ENCODE measurements around the gene SEC16A.

The SEC16A gene

GRCh38 chr9:136499935-136500910 lies 17.4 kb upstream of the SEC16A start:
- DNase-seq, result no peak

- DNase-seq, result no peak
Measured at GRCh38 chr9:136499071-136499934, 16.5 kb upstream of the SEC16A start.

- DNase-seq, result no peak
Measured at GRCh38 chr9:136497916-136498695, 15.3 kb upstream of the SEC16A start.

GRCh38 chr9:136496801-136497620 lies 14.2 kb upstream of the SEC16A start:
- no peak for DNase-seq

GRCh38 chr9:136496181-136496580 lies 13.3 kb upstream of the SEC16A start:
- DNase-seq, result no peak

- no peak for DNase-seq
Measured at GRCh38 chr9:136495238-136495800, 12.5 kb upstream of the SEC16A start.

GRCh38 chr9:136494531-136495215 lies 11.8 kb upstream of the SEC16A start:
- DNase-seq, result no peak

- DNase-seq, result no peak
Measured at GRCh38 chr9:136494012-136494411, 11.2 kb upstream of the SEC16A start.

GRCh38 chr9:136493567-136493971 lies 10.7 kb upstream of the SEC16A start:
- DNase-seq, result no peak

- no peak for DNase-seq
Measured at GRCh38 chr9:136492978-136493522, 10.2 kb upstream of the SEC16A start.

GRCh38 chr9:136489731-136490130 lies 6.9 kb upstream of the SEC16A start:
- no peak for DNase-seq

- DNase-seq, result peak; percentile 63
Measured at GRCh38 chr9:136488247-136489214, 5.7 kb upstream of the SEC16A start.

- DNase-seq, result no peak
Measured at GRCh38 chr9:136487672-136488071, 4.8 kb upstream of the SEC16A start.

GRCh38 chr9:136486823-136487620 lies 4.2 kb upstream of the SEC16A start:
- DNase-seq, result no peak

- DNase-seq, result no peak
Measured at GRCh38 chr9:136486131-136486530, 3.3 kb upstream of the SEC16A start.

GRCh38 chr9:136485049-136486045 lies 2.5 kb upstream of the SEC16A start:
- peak; percentile 77 for DNase-seq

All from CD4-positive, alpha-beta T cell treated with Interferon gamma for 1 hour (primary cell).